ENCODE measurements around the gene PCIF1.

- no peak for TF ChIP-seq POLR2A (IDR thresholded peaks at IDR 0.05)
- TF ChIP-seq, protein P1, sequence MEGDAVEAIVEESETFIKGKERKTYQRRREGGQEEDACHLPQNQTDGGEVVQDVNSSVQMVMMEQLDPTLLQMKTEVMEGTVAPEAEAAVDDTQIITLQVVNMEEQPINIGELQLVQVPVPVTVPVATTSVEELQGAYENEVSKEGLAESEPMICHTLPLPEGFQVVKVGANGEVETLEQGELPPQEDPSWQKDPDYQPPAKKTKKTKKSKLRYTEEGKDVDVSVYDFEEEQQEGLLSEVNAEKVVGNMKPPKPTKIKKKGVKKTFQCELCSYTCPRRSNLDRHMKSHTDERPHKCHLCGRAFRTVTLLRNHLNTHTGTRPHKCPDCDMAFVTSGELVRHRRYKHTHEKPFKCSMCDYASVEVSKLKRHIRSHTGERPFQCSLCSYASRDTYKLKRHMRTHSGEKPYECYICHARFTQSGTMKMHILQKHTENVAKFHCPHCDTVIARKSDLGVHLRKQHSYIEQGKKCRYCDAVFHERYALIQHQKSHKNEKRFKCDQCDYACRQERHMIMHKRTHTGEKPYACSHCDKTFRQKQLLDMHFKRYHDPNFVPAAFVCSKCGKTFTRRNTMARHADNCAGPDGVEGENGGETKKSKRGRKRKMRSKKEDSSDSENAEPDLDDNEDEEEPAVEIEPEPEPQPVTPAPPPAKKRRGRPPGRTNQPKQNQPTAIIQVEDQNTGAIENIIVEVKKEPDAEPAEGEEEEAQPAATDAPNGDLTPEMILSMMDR (IDR thresholded peaks at IDR 0.05) = no peak
- no peak for TF ChIP-seq EP300 (IDR thresholded peaks at IDR 0.05)
Measured at GRCh38 chr20:45938727-45939438, 4.4 kb downstream of the PCIF1 start.

Data from tibial nerve (tissue), 4 donors.